Endodermal cell (in vitro differentiated cells): ENCODE results near the gene IL1RN. TPM values are rescaled to one million over a fixed set of nuclear protein-coding genes. Genes with fewer than 3 reads are reported as not detected.

ENCODE experiments used
- DNase-seq: peaks from one replicate; pipeline ENCODE4 v3.0.0-alpha.2; 2017
- H3K27ac ChIP-seq: 2 replicates; pipeline ENCODE4 v1.5.1; 2013; ENCODE audit warnings: mild to moderate bottlenecking, low read depth, low read length, moderate library complexity
- H3K27me3 ChIP-seq: 2 replicates; pipeline ENCODE4 v1.6.1; 2013; ENCODE audit warnings: mild to moderate bottlenecking, low read length, moderate library complexity; ENCODE audit not compliant: insufficient read depth, control insufficient read depth, poor library complexity, severe bottlenecking
- H3K36me3 ChIP-seq: 2 replicates; pipeline ENCODE4 v1.7.0; 2013; ENCODE audit warnings: mild to moderate bottlenecking, low read length, moderate library complexity; ENCODE audit not compliant: control insufficient read depth, insufficient read depth
- H3K4me1 ChIP-seq: one replicate; pipeline ENCODE4 v1.7.0; 2013; ENCODE audit warnings: low read length; ENCODE audit not compliant: control insufficient read depth, insufficient read depth
- H3K4me3 ChIP-seq: 2 replicates; pipeline ENCODE4 v1.5.1; 2013; ENCODE audit warnings: mild to moderate bottlenecking, low read length, moderate library complexity
- H3K9ac ChIP-seq: 2 replicates; pipeline ENCODE4 v1.6.1; 2013; ENCODE audit warnings: mild to moderate bottlenecking, low read length, moderate library complexity; ENCODE audit not compliant: poor library complexity, severe bottlenecking; ENCODE audit errors: extremely low read depth
- H3K9me3 ChIP-seq: 2 replicates; pipeline ENCODE4 v1.6.1; 2013; ENCODE audit warnings: mild to moderate bottlenecking, low read length, moderate library complexity; ENCODE audit not compliant: control insufficient read depth
- H3K27ac Mint-ChIP-seq: 2 replicates; pipeline ENCODE4 v1.8.0; 2020; ENCODE audit warnings: mixed read lengths
- H3K27me3 Mint-ChIP-seq: 2 replicates; pipeline ENCODE4 v1.8.0; 2021; ENCODE audit warnings: mild to moderate bottlenecking, mixed read lengths; ENCODE audit not compliant: insufficient read depth
- H3K36me3 Mint-ChIP-seq: 2 replicates; pipeline ENCODE4 v1.8.0; 2020; ENCODE audit warnings: low read depth, mixed read lengths
- H3K4me1 Mint-ChIP-seq: 2 replicates; pipeline ENCODE4 v1.8.0; 2020; ENCODE audit warnings: mixed read lengths
- H3K4me3 Mint-ChIP-seq: 2 replicates; pipeline ENCODE4 v1.8.0; 2020; ENCODE audit warnings: mild to moderate bottlenecking, moderate library complexity, mixed read lengths
- H3K9me3 Mint-ChIP-seq: 2 replicates; pipeline ENCODE4 v1.8.0; 2020; ENCODE audit warnings: mild to moderate bottlenecking, mixed read lengths
- WGBS, 2 experiments: methylation state at CpG; one replicate each; pipeline versions ENCODE4 v1.1.5 to v1.1.7; 2013; ENCODE audit warnings: missing lambda C conversion rate in 2 of 2, mixed read lengths in 1 of 2; ENCODE audit not compliant: insufficient coverage in 1 of 2, insufficient read length in 1 of 2; 5-methylcytosine and 5-hydroxymethylcytosine counted together
- total RNA-seq, 2 donors: library from RNA; stranded (reverse); fragmentation: NEBNext Ultra II Directional in 1 of 2; extraction: Animal tissue kit (Norgen Biotek cat#: 25700) in 1 of 2; gene quantifications; 2 replicates in 1 of 2; 3 replicates in 1 of 2; pipeline ENCODE4 v1.2.1, GENCODE V29; 2021
- TF ChIP-seq, protein P1 (sequence below): fragments of 200-600 bp; sonication (generic); conservative IDR thresholded peaks from 2 replicates; pipeline ENCODE4 v1.5.0; 2021; ENCODE audit warnings: antibody characterized with exemption, mild to moderate bottlenecking

Gene IL1RN
- total RNA-seq, 2 donors from 2014 or later = not detected

DNA sequence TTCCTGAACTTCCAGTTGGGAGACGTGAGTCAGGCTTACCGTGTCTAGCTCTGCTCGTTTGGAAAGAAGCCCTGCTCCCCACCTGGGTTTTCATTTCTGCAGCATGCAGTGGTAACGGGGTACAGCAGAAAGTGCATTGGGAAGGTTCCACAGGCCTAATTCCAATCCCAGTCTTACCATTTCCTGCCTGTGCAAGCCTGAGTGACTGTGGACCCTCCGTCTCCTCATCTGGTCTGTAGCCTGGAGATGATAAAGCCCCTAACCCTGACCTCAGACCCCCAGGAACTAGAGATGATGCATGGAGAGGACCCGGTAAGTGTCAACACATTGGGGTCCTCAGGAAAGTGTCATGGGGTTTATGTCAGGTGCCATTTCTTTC lies 40.6 kb downstream of the IL1RN start:
- TF ChIP-seq, protein P1, sequence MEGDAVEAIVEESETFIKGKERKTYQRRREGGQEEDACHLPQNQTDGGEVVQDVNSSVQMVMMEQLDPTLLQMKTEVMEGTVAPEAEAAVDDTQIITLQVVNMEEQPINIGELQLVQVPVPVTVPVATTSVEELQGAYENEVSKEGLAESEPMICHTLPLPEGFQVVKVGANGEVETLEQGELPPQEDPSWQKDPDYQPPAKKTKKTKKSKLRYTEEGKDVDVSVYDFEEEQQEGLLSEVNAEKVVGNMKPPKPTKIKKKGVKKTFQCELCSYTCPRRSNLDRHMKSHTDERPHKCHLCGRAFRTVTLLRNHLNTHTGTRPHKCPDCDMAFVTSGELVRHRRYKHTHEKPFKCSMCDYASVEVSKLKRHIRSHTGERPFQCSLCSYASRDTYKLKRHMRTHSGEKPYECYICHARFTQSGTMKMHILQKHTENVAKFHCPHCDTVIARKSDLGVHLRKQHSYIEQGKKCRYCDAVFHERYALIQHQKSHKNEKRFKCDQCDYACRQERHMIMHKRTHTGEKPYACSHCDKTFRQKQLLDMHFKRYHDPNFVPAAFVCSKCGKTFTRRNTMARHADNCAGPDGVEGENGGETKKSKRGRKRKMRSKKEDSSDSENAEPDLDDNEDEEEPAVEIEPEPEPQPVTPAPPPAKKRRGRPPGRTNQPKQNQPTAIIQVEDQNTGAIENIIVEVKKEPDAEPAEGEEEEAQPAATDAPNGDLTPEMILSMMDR = no peak
- Histone ChIP-seq H3K4me3 (no peak overlapping the region), H3K27me3 (no peaks in the 10 kb centered on the region), H3K9me3 (no peaks in the 10 kb centered on the region), H3K27ac (no peak overlapping the region), H3K4me1 (no peaks in the 10 kb centered on the region), H3K9ac (no peak overlapping the region), H3K36me3 (no peaks in the 10 kb centered on the region)
- Mint-ChIP-seq H3K27ac (no peak overlapping the region), H3K27me3 (no peaks in the 10 kb centered on the region), H3K36me3 (no peaks in the 10 kb centered on the region), H3K4me1 (peaks cover 2% of the 10 kb centered on the region), H3K9me3 (no peaks in the 10 kb centered on the region), H3K4me3 (no peak overlapping the region)
- WGBS, 2 experiments = 92 to 97% methylated on average over 6 of the region's 6 CpGs
- DNase-seq = no peak

DNA sequence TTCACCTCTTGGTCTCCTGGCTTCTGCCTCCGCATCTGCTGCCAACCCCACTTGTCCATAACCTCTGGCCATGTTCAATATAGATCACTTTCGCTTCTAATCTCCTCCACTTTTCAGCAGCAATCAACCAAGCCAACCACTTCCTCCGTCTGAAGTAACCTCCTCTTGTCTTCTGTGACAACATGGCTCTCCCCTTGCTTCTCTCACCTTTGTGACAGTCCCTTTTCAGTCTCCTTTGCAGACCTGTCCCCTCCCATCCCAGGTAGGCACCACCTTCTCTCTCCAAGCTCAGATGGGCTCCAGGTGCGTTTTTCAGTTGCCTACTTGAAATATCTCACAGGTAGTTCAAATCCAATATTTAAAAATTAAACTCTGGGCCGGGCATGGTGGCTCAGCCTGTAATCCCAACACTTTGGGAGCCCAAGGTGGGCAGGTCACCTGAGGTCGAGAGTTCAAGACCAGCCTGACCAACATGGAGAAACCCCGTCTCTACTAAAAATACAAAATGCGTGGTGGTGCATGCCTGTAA lies 41.7 kb downstream of the IL1RN start:
- Histone ChIP-seq H3K9ac (no peak overlapping the region), H3K27ac (no peak overlapping the region), H3K27me3 (no peaks in the 10 kb centered on the region), H3K4me1 (no peaks in the 10 kb centered on the region), H3K4me3 (no peak overlapping the region), H3K9me3 (no peaks in the 10 kb centered on the region), H3K36me3 (no peaks in the 10 kb centered on the region)
- 92 to 96% methylated on average over 8 of the region's 8 CpGs for WGBS, 2 experiments
- no peak overlapping the region for H3K27ac Mint-ChIP-seq
- TF ChIP-seq, protein P1 = no peak
- no peak for DNase-seq
- H3K4me1 Mint-ChIP-seq = peaks cover 7% of the 10 kb centered on the region
- H3K36me3 Mint-ChIP-seq = no peaks in the 10 kb centered on the region
- H3K4me3 Mint-ChIP-seq = no peak overlapping the region
- H3K9me3 Mint-ChIP-seq = no peaks in the 10 kb centered on the region
- no peaks in the 10 kb centered on the region for H3K27me3 Mint-ChIP-seq

DNA sequence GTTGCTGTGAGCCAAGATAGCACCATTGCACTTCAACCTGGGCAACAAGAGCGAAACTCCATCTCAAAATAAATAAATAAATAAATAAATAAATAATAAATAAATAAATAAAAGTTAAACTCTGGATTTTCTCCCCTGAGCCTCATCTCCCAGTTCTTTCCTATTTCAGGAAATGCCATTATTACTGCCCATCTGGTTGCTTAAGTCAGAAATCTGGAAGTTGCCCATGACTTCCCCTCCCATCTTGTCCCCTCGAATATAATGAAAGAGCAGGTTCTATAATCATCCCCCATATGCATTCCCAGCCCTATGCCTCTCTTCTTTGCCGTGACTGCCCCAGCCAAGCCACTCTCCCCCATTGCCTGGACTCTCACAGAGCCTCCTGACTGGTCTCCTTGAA lies 42.2 kb downstream of the IL1RN start:
- H3K9me3 Mint-ChIP-seq = no peaks in the 10 kb centered on the region
- H3K27ac Mint-ChIP-seq = no peak overlapping the region
- H3K4me3 Mint-ChIP-seq = no peak overlapping the region
- H3K36me3 ChIP-seq = no peaks in the 10 kb centered on the region
- H3K9me3 ChIP-seq = no peaks in the 10 kb centered on the region
- no peaks in the 10 kb centered on the region for H3K27me3 Mint-ChIP-seq
- DNase-seq = no peak
- H3K27ac ChIP-seq = no peak overlapping the region
- WGBS, 2 experiments = 89 to 100% methylated on average over 2 of the region's 3 CpGs
- TF ChIP-seq, protein P1 = no peak
- H3K4me3 ChIP-seq = no peak overlapping the region
- no peaks in the 10 kb centered on the region for H3K27me3 ChIP-seq
- H3K36me3 Mint-ChIP-seq = no peaks in the 10 kb centered on the region
- no peak overlapping the region for H3K9ac ChIP-seq
- peaks cover 12% of the 10 kb centered on the region for H3K4me1 Mint-ChIP-seq
- H3K4me1 ChIP-seq = no peaks in the 10 kb centered on the region
